Measurements from ENCODE around the gene RTEL1.

DNA sequence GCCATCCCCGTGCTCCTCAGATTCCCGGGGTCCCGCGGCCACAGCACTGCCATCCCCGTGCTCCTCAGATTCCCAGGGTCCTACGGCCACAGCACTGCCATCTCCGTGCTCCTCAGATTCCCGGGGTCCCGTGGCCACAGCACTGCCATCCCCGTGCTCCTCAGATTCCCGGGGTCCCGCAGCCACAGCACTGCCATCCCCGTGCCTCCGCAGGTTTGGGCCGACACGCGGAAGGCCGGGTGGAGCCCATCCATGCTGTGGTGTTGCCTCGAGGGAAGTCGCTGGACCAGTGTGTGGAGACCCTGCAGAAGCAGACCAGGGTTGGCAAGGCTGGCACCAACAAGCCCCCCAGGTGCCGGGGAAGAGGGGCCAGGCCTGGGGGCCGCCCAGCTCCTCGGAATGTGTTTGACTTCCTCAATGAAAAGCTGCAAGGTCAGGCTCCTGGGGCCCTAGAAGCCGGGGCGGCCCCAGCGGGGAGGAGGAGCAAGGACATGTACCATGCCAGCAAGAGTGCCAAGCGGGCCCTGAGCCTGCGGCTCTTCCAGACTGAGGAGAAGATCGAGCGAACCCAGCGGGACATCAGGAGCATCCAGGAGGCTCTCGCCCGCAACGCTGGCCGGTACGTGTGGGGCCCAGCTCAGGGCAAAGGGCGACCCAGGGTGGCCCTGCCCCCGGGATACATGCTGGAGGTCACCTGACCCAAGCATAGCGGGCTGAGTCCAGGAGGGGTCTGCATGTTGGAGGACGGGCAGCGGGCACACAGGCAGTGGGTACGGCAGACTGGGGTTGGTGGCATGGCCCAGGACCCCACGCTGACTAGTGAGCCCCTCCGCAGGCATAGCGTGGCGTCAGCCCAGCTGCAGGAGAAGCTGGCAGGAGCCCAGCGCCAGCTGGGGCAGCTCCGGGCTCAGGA is 77.1 kb downstream of the RTEL1 start:
- TF ChIP-seq, protein P1, sequence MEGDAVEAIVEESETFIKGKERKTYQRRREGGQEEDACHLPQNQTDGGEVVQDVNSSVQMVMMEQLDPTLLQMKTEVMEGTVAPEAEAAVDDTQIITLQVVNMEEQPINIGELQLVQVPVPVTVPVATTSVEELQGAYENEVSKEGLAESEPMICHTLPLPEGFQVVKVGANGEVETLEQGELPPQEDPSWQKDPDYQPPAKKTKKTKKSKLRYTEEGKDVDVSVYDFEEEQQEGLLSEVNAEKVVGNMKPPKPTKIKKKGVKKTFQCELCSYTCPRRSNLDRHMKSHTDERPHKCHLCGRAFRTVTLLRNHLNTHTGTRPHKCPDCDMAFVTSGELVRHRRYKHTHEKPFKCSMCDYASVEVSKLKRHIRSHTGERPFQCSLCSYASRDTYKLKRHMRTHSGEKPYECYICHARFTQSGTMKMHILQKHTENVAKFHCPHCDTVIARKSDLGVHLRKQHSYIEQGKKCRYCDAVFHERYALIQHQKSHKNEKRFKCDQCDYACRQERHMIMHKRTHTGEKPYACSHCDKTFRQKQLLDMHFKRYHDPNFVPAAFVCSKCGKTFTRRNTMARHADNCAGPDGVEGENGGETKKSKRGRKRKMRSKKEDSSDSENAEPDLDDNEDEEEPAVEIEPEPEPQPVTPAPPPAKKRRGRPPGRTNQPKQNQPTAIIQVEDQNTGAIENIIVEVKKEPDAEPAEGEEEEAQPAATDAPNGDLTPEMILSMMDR (IDR thresholded peaks at IDR 0.05; ENCODE audit: low read length) = no peak
- TF ChIP-seq EZH2 (IDR thresholded peaks at IDR 0.05; ENCODE audit: borderline replicate concordance, low read length) = no peak
